ENCODE results near the gene SLC25A34.

SLC25A34 gene

DNA sequence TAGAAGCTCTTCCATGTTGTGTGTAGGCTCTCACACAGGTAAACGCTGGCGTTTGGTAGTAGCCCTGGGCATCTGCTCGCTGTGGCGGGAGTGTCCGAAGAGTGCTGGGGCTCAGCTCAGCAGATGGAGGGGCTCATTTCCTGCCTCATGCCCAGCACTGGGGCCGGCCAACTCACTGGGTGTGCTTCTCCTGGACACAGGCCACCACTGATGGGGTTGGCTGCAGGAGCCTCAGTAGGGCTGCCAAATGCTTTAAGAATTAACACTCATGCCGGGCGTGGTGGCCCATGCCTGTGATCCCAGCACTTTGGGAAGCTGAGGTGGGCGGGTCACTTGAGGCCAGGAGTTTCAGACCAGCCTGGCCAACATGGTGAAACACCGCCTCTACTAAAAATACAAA, 50.5 kb downstream of the SLC25A34 start:
- H3K4me3 ChIP-seq (ENCODE audit: control insufficient read depth, low read depth, low read length) = no peak overlapping the region
- peak; percentile 49 for DNase-seq (ENCODE audit: low read depth)

DNA sequence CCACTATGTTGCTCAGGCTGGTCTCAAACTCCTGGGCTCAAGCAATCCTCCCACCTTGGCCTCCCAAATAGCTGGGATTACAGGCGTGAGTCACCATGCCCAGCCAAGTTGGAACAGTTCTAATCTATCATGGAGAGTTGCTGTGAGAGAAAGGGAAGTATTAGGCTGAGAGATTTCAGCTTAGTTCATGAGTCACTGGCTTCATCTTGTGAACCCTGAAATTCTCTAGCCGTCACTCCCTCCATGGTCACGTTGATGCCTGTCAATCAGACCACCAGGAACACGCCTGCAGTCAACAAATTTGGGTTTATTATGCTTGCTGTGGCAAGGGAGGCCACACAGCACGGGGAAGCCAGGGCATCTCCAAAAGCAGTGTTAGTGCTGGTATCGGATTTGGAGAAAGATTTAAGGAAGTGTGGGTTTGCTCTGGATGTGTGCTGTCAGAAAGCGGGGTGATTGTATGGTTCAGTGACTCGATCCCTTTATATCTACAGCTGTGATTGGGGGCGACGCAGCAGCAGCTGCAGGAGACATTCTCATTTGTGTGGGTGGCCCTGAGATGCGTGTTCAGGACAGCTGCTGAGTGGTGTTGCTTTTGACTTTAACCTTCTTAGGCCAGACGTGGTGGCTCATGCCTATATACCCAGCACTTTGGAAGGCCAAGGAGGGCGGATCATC, 52.7 kb downstream of the SLC25A34 start:
- TF ChIP-seq, protein P1, sequence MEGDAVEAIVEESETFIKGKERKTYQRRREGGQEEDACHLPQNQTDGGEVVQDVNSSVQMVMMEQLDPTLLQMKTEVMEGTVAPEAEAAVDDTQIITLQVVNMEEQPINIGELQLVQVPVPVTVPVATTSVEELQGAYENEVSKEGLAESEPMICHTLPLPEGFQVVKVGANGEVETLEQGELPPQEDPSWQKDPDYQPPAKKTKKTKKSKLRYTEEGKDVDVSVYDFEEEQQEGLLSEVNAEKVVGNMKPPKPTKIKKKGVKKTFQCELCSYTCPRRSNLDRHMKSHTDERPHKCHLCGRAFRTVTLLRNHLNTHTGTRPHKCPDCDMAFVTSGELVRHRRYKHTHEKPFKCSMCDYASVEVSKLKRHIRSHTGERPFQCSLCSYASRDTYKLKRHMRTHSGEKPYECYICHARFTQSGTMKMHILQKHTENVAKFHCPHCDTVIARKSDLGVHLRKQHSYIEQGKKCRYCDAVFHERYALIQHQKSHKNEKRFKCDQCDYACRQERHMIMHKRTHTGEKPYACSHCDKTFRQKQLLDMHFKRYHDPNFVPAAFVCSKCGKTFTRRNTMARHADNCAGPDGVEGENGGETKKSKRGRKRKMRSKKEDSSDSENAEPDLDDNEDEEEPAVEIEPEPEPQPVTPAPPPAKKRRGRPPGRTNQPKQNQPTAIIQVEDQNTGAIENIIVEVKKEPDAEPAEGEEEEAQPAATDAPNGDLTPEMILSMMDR (conservative IDR thresholded peaks at IDR 0.05; ENCODE audit: control insufficient read depth, insufficient read depth, low read depth, low read length) = no peak
- H3K4me3 ChIP-seq (ENCODE audit: control insufficient read depth, low read depth, low read length) = no peak overlapping the region
- DNase-seq (ENCODE audit: low read depth) = peak; percentile 78

More for the DNA sequence above, 50.5 kb downstream of the SLC25A34 start:
- TF ChIP-seq, protein P1 (conservative IDR thresholded peaks at IDR 0.05; ENCODE audit: control insufficient read depth, insufficient read depth, low read depth, low read length) = no peak
